Duodenal mucosa (tissue), 2 donors: ENCODE data around the gene BCAR3.

Experiments used
- H3K27ac ChIP-seq: one replicate; pipeline ENCODE4 v1.7.0; 2013; ENCODE audit warnings: low read depth, low read length
- H3K27me3 ChIP-seq, 2 donors: one replicate each; pipeline ENCODE4 v1.7.0; 2013; ENCODE audit warnings: low read length in 2 of 2, control low read depth in 1 of 2; ENCODE audit not compliant: insufficient read depth in 2 of 2, control insufficient read depth in 1 of 2
- H3K36me3 ChIP-seq, 2 donors: one replicate each; pipeline ENCODE4 v1.7.0; 2013; ENCODE audit warnings: low read length in 2 of 2, control low read depth in 1 of 2; ENCODE audit not compliant: insufficient read depth in 2 of 2, control insufficient read depth in 1 of 2
- H3K4me1 ChIP-seq, 2 donors: one replicate each; pipeline ENCODE4 v1.7.0; 2013; ENCODE audit warnings: low read length in 2 of 2, control low read depth in 1 of 2; ENCODE audit not compliant: insufficient read depth in 2 of 2, control insufficient read depth in 1 of 2
- H3K4me3 ChIP-seq, 2 donors: one replicate each; pipeline ENCODE4 v1.7.0; 2013; ENCODE audit warnings: low read length in 2 of 2, low read depth in 1 of 2
- H3K9ac ChIP-seq, 2 donors: one replicate each; pipeline ENCODE4 v1.7.0; 2013; ENCODE audit warnings: low read length in 2 of 2, low read depth in 1 of 2
- H3K9me3 ChIP-seq, 2 donors: one replicate each; pipeline ENCODE4 v1.7.0; 2013; ENCODE audit warnings: low read length in 2 of 2, control low read depth in 1 of 2; ENCODE audit not compliant: control insufficient read depth in 1 of 2

BCAR3 gene

GRCh38 chr1:93600663-93601062 is 81.0 kb downstream of the BCAR3 start:
- no peak overlapping the region for H3K4me3 ChIP-seq
- no peaks in the 10 kb centered on the region for H3K36me3 ChIP-seq
- no peaks in the 10 kb centered on the region for H3K27me3 ChIP-seq
- H3K27ac ChIP-seq, result no peak overlapping the region
- H3K9me3 ChIP-seq, result no peaks in the 10 kb centered on the region
- peaks cover 43 to 52% of the 10 kb centered on the region in 2 donors for H3K4me1 ChIP-seq
- no peak overlapping the region for H3K9ac ChIP-seq

GRCh38 chr1:93599479-93599878 is 82.2 kb downstream of the BCAR3 start:
- Histone ChIP-seq H3K36me3 (no peaks in the 10 kb centered on the region), H3K9me3 (no peaks in the 10 kb centered on the region), H3K9ac (no peak overlapping the region), H3K4me1 (peaks cover 32 to 50% of the 10 kb centered on the region in 2 donors), H3K27me3 (no peaks in the 10 kb centered on the region), H3K4me3 (no peak overlapping the region), H3K27ac (no peak overlapping the region)

- Histone ChIP-seq H3K9ac (no peak overlapping the region), H3K9me3 (no peaks in the 10 kb centered on the region), H3K4me3 (no peak overlapping the region), H3K27ac (no peak overlapping the region), H3K27me3 (no peaks in the 10 kb centered on the region), H3K36me3 (no peaks in the 10 kb centered on the region), H3K4me1 (peaks cover 32 to 50% of the 10 kb centered on the region in 2 donors)
These were observed 82.7 kb downstream of the BCAR3 start for GRCh38 chr1:93598861-93599439.

- no peak overlapping the region for H3K27ac ChIP-seq
- no peaks in the 10 kb centered on the region for H3K9me3 ChIP-seq
- H3K9ac ChIP-seq, result no peak overlapping the region
- H3K4me1 ChIP-seq, result peaks cover 31 to 49% of the 10 kb centered on the region in 2 donors
- H3K4me3 ChIP-seq, result no peak overlapping the region
- H3K27me3 ChIP-seq, result no peaks in the 10 kb centered on the region
- H3K36me3 ChIP-seq, result no peaks in the 10 kb centered on the region
These were observed 83.2 kb downstream of the BCAR3 start for GRCh38 chr1:93598396-93598795.

DNA sequence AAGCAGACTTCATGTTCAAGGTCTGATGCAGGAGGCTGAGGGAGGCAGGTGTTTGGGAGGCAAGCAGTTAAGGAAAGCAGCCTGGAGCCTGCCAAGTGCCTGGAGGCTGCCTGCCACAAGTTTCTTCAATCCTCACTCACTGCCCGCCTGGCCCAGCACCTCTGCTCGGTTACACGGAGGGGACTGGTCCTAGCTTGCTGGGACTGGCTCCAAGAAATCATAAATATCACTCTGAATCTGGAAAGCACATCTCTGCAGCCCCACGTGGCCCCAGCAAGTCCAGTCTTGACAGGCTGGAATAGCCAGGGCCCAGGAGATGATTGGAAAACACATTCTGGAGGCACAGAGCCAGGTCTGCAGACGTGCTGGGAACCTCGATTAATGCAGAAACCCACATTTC is 83.9 kb downstream of the BCAR3 start:
- H3K36me3 ChIP-seq, result no peaks in the 10 kb centered on the region
- H3K9me3 ChIP-seq, result no peaks in the 10 kb centered on the region
- no peaks in the 10 kb centered on the region for H3K27me3 ChIP-seq
- no peak overlapping the region for H3K9ac ChIP-seq
- H3K4me1 ChIP-seq, result peaks cover 32 to 49% of the 10 kb centered on the region in 2 donors
- H3K4me3 ChIP-seq, result no peak overlapping the region
- no peak overlapping the region for H3K27ac ChIP-seq

DNA sequence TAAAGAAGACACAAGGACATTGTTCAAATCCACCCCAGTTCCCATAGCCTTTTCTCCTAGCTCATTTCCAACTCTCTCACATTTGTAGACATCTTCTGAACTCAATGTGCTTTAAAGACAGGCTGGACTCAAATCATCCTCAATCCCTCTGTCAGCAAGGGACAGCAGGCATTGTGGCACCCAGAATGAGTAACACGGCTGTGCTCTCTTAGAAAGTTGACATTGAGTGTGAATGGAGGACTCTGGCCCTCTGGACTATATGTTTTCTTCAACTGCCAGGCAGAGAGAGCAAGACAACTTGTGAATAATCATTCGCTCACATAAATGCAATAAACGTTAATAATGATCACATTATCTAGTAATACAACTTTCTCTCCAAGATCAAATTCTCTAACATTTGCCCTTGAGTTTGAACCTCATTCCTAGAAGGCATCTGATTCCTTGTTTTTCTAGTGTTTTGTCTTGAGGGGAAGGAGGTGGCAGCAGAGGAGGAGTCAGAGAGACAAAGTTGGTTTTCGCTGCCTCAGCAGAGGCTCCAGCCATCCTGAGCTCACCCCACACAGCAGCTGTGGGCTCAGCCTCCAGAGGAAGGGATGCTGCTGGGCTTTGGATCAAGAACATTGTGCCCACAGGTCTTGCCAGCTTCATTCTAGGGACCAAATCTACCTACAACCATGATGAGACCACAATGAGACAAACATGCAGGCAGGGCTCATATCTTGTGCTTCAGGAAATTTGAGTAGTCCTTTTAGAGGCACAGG is 85.1 kb downstream of the BCAR3 start:
- Histone ChIP-seq H3K4me3 (no peak overlapping the region), H3K27ac (no peak overlapping the region), H3K4me1 (peaks cover 43 to 53% of the 10 kb centered on the region in 2 donors), H3K9ac (no peak overlapping the region), H3K27me3 (no peaks in the 10 kb centered on the region), H3K9me3 (no peaks in the 10 kb centered on the region), H3K36me3 (no peaks in the 10 kb centered on the region)

- no peak overlapping the region for H3K4me3 ChIP-seq
- H3K27me3 ChIP-seq, result no peaks in the 10 kb centered on the region
- no peak overlapping the region for H3K9ac ChIP-seq
- peaks cover 44 to 46% of the 10 kb centered on the region in 2 donors for H3K4me1 ChIP-seq
- H3K9me3 ChIP-seq, result no peaks in the 10 kb centered on the region
- H3K36me3 ChIP-seq, result no peaks in the 10 kb centered on the region
- no peak overlapping the region for H3K27ac ChIP-seq
These were observed 85.9 kb downstream of the BCAR3 start for GRCh38 chr1:93595743-93596142.

- Histone ChIP-seq H3K9ac (no peak overlapping the region), H3K27ac (no peak overlapping the region), H3K4me1 (peaks cover 39 to 41% of the 10 kb centered on the region in 2 donors), H3K36me3 (no peaks in the 10 kb centered on the region), H3K4me3 (no peak overlapping the region), H3K9me3 (no peaks in the 10 kb centered on the region), H3K27me3 (no peaks in the 10 kb centered on the region)
These were observed 86.4 kb downstream of the BCAR3 start for GRCh38 chr1:93595266-93595665.

DNA sequence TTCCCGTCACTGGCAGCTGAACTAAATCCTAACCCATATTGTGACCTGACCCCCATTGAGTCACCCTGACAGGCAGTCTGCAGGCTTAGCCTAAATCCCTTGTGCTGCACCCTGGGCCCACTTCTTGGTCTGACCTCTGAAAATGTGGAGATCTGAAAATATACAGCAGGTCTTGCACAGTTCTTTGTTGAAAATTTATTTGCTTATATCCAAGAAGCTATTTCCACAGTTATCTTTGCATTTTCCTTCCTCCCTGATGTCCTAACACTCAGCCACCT is 87.1 kb downstream of the BCAR3 start:
- Histone ChIP-seq H3K4me1 (peaks cover 36 to 43% of the 10 kb centered on the region in 2 donors), H3K9me3 (no peaks in the 10 kb centered on the region), H3K36me3 (peaks cover 0 to 4% of the 10 kb centered on the region in 2 donors), H3K27me3 (no peaks in the 10 kb centered on the region), H3K4me3 (peak overlapping the region in 1 of 2 donors; percentile 57), H3K9ac (no peak overlapping the region), H3K27ac (no peak overlapping the region)

DNA sequence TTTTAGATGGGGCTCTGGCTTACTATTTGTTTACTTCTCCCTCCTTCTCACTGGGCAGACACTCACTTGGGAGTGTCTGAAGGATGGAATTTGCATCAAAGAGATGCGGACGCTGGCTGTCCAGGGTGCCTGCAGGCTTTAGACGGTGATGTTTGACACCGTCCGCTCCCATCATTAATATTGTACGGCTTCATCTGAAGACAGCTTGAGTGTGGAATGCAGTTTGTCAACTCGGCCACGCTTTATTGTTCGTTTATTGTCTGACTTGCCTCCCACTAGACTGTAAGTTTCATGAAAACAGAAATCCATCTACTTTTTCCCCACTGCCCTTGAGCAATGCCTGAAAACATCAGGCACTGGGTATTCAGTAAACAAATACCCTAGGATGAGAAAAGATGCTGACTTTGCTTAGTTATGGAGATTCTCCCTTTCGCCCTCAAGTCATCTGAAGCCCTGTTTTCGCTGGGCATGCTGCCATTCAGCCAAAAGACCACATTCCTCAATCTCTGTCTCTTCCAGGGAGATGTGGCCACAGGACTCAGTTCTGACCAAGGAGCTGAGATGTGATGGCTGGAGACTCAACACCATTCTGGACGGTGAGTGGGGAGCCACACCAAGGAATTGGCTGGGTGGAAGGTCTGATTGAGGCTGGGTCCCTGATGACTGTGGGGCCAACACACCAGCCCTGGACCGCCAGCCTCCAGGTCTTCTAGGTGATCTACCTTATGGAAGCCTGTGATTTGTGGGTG is 87.6 kb downstream of the BCAR3 start:
- H3K36me3 ChIP-seq, result peaks cover 0 to 7% of the 10 kb centered on the region in 2 donors
- H3K9ac ChIP-seq, result no peak overlapping the region
- no peaks in the 10 kb centered on the region for H3K9me3 ChIP-seq
- H3K4me1 ChIP-seq, result peaks cover 36 to 43% of the 10 kb centered on the region in 2 donors
- no peak overlapping the region for H3K27ac ChIP-seq
- H3K27me3 ChIP-seq, result no peaks in the 10 kb centered on the region
- peak overlapping the region; percentile 57 to 72 for H3K4me3 ChIP-seq
